ENCODE data around the gene DNAJB5.

DNAJB5 gene

DNA sequence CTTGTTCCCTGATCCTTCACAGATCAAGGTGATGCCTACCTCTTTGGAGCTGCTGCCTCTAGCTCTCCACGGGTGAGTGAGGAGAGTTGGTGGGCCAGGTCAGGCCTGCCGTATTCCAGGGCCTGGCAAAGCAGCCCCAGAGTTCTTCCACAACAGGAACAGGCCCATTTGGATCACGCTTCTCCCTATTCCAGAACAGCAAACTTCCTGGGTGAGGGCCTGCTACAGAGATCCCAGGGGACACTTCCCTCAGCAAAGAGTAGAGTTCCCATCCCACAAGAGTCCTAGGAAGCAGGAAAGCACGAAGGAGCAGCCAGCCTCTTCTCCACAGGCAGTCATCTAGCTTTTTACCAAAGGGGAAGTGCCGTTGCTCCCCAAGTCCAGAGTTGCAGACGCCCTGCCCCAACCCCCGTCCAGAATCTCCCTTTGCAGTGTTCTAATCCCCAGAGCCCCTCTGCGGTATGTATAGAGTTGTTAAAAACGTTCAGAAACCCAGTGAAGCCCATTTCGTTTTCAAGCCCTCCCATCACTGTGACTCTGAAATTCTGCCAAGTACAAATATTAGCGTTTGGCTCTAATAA, 9.3 kb upstream of the DNAJB5 start:
- peaks cover 13% of the 10 kb centered on the region for H3K27me3 ChIP-seq (ENCODE audit: low read depth, low read length)
- H2AFZ ChIP-seq (ENCODE audit: low read depth, low read length) = no peak overlapping the region
- no peak overlapping the region for H3K9ac ChIP-seq (ENCODE audit: low read length)
- peaks cover 20% of the 10 kb centered on the region for H3K4me1 ChIP-seq (ENCODE audit: low read length)
- no peaks in the 10 kb centered on the region for H3K9me3 ChIP-seq (ENCODE audit: insufficient read depth, low read length)
- no peaks in the 10 kb centered on the region for H3K36me3 ChIP-seq (replicated peaks; ENCODE audit: low read depth, low read length)
- no peak overlapping the region for H3K4me2 ChIP-seq (ENCODE audit: low read length)
- H4K20me1 ChIP-seq (ENCODE audit: insufficient read depth, low read length) = peaks cover 5% of the 10 kb centered on the region; the same call in 1 of the 2 replicates
- TF ChIP-seq, protein P1, sequence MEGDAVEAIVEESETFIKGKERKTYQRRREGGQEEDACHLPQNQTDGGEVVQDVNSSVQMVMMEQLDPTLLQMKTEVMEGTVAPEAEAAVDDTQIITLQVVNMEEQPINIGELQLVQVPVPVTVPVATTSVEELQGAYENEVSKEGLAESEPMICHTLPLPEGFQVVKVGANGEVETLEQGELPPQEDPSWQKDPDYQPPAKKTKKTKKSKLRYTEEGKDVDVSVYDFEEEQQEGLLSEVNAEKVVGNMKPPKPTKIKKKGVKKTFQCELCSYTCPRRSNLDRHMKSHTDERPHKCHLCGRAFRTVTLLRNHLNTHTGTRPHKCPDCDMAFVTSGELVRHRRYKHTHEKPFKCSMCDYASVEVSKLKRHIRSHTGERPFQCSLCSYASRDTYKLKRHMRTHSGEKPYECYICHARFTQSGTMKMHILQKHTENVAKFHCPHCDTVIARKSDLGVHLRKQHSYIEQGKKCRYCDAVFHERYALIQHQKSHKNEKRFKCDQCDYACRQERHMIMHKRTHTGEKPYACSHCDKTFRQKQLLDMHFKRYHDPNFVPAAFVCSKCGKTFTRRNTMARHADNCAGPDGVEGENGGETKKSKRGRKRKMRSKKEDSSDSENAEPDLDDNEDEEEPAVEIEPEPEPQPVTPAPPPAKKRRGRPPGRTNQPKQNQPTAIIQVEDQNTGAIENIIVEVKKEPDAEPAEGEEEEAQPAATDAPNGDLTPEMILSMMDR (IDR thresholded peaks at IDR 0.05; ENCODE audit: low read depth, low read length) = no peak
- no peak for TF ChIP-seq EZH2phosphoT487 (IDR thresholded peaks at IDR 0.05; ENCODE audit: low read depth)
- H3K4me3 ChIP-seq (ENCODE audit: low read length) = no peak overlapping the region
- H3K79me2 ChIP-seq (ENCODE audit: low read length) = no peaks in the 10 kb centered on the region
- no peak overlapping the region for H3K27ac ChIP-seq (ENCODE audit: low read length)

DNA sequence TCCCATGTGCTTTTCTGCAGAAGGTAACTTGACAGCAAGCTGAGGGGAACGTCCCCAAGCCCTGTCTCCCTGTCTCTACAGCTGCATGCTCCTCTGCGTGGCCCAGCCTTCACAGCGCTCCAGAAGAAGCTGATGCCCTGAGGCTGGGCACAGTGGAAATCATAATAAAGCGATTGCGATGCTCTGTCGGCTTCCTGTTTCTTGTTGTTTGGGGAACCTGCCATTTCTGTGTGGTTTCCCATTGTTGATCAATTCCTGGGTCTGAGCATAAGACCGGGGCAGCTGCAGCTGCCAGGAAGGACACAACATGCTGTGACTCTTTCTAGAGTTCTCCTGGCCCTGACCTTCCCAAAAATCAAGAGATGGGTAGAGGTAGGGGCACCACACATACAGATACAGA, 7.2 kb upstream of the DNAJB5 start:
- Histone ChIP-seq H3K4me3 (ENCODE audit: low read length) (no peak overlapping the region), H3K27ac (ENCODE audit: low read length) (no peak overlapping the region), H4K20me1 (ENCODE audit: insufficient read depth, low read length) (peaks cover 5% of the 10 kb centered on the region; the same call in 1 of the 2 replicates), H3K36me3 (replicated peaks; ENCODE audit: low read depth, low read length) (no peaks in the 10 kb centered on the region), H3K4me2 (ENCODE audit: low read length) (no peak overlapping the region), H3K9ac (ENCODE audit: low read length) (no peak overlapping the region), H3K79me2 (ENCODE audit: low read length) (no peaks in the 10 kb centered on the region), H3K9me3 (ENCODE audit: insufficient read depth, low read length) (no peaks in the 10 kb centered on the region), H2AFZ (ENCODE audit: low read depth, low read length) (no peak overlapping the region), H3K27me3 (ENCODE audit: low read depth, low read length) (peaks cover 4% of the 10 kb centered on the region; the same call in 1 of the 2 replicates), H3K4me1 (ENCODE audit: low read length) (peaks cover 38% of the 10 kb centered on the region)
- TF ChIP-seq EZH2phosphoT487 (IDR thresholded peaks at IDR 0.05; ENCODE audit: low read depth) = no peak
- TF ChIP-seq, protein P1 (IDR thresholded peaks at IDR 0.05; ENCODE audit: low read depth, low read length) = no peak

DNA sequence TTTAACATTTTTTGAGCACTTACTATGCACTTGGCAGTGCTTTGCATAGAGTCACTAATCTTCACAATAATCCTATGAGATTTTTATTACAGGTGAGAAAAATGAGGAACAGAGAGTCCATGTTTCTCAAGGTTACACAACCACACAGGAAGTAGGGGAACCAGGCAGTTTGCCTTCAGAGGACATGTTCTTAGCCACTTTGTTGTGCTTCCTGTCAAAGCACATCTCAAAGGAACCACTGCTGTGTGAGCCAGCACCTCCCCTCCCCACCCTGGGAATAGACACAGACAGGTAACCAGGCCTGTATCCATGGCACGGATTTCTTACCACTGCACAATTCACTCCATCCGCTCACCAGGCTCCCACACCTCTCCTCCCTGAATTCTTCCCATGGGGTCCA, 6.3 kb upstream of the DNAJB5 start:
- Histone ChIP-seq H3K27me3 (ENCODE audit: low read depth, low read length) (no peaks in the 10 kb centered on the region), H3K4me1 (ENCODE audit: low read length) (peaks cover 47% of the 10 kb centered on the region), H3K36me3 (replicated peaks; ENCODE audit: low read depth, low read length) (no peaks in the 10 kb centered on the region), H3K4me3 (ENCODE audit: low read length) (no peak overlapping the region), H2AFZ (ENCODE audit: low read depth, low read length) (no peak overlapping the region), H3K27ac (ENCODE audit: low read length) (no peak overlapping the region), H4K20me1 (ENCODE audit: insufficient read depth, low read length) (peaks cover 5% of the 10 kb centered on the region; the same call in 1 of the 2 replicates), H3K9ac (ENCODE audit: low read length) (no peak overlapping the region), H3K79me2 (ENCODE audit: low read length) (no peaks in the 10 kb centered on the region), H3K4me2 (ENCODE audit: low read length) (peak overlapping the region; percentile 34; the same call in 1 of the 2 replicates), H3K9me3 (ENCODE audit: insufficient read depth, low read length) (no peaks in the 10 kb centered on the region)
- TF ChIP-seq, protein P1 (IDR thresholded peaks at IDR 0.05; ENCODE audit: low read depth, low read length) = no peak

DNA sequence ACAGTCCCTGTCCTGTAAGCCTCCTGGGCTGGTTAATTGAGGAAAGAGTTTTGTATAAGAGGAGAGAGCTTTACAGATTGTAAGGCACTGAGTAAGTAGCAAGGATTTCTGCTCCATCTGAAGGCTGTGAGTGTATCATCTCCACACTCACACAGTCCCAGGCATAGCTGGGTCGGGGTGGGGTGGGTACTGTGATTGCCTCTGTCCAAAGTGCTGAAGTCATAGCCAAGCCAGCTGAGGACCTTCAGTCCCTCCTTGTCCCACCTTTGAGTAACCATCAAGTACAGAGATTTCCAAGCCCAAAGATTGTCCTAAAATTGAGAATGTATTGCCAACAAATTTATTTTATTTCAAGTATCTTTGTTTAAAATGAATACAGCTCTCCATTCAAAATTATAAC, 5.5 kb upstream of the DNAJB5 start:
- Histone ChIP-seq H3K4me3 (ENCODE audit: low read length) (no peak overlapping the region), H3K4me1 (ENCODE audit: low read length) (peaks cover 52% of the 10 kb centered on the region), H3K9me3 (ENCODE audit: insufficient read depth, low read length) (no peaks in the 10 kb centered on the region), H3K27ac (ENCODE audit: low read length) (no peak overlapping the region), H3K27me3 (ENCODE audit: low read depth, low read length) (no peaks in the 10 kb centered on the region), H3K79me2 (ENCODE audit: low read length) (no peaks in the 10 kb centered on the region), H3K36me3 (replicated peaks; ENCODE audit: low read depth, low read length) (no peaks in the 10 kb centered on the region), H2AFZ (ENCODE audit: low read depth, low read length) (no peak overlapping the region), H3K9ac (ENCODE audit: low read length) (no peak overlapping the region), H3K4me2 (ENCODE audit: low read length) (no peak overlapping the region), H4K20me1 (ENCODE audit: insufficient read depth, low read length) (peaks cover 5% of the 10 kb centered on the region; the same call in 1 of the 2 replicates)
- no peak for TF ChIP-seq EZH2phosphoT487 (IDR thresholded peaks at IDR 0.05; ENCODE audit: low read depth)
- TF ChIP-seq, protein P1 (IDR thresholded peaks at IDR 0.05; ENCODE audit: low read depth, low read length) = no peak
